ENCODE results near the gene TAAR2. TPM values are rescaled to one million over a fixed set of nuclear protein-coding genes. Genes with fewer than 3 reads are reported as not detected.

The TAAR2 gene
- total RNA-seq, 1 experiment from 2014 or later = not detected

GRCh38 chr6:132648356-132648755, 24.3 kb upstream of the TAAR2 start:
- Histone ChIP-seq H3K36me3 (ENCODE audit: control insufficient read depth in 1 of 2, insufficient read depth in 2 of 2, low read length in 2 of 2) (no peaks in the 10 kb centered on the region), H3K9ac (ENCODE audit: low read length) (no peak overlapping the region), H3K4me3 (replicated peaks in 1 of 2; ENCODE audit: low read depth in 1 of 2, low read length in 2 of 2) (no peak overlapping the region), H3K4me2 (ENCODE audit: low read length) (no peak overlapping the region), H4K20me1 (ENCODE audit: insufficient read depth) (no peaks in the 10 kb centered on the region), H3K27me3 (ENCODE audit: insufficient read depth, low read length) (no peaks in the 10 kb centered on the region), H3K9me3 (ENCODE audit: control insufficient read depth in 1 of 2, insufficient read depth in 1 of 2, low read depth in 1 of 2, low read length in 2 of 2) (no peaks in the 10 kb centered on the region), H3K4me1 (ENCODE audit: control insufficient read depth in 1 of 2, insufficient read depth in 2 of 2, low read length in 2 of 2) (no peaks in the 10 kb centered on the region), H3K27ac (ENCODE audit: low read depth, low read length) (no peak overlapping the region), H2AFZ (ENCODE audit: low read depth, low read length, poor library complexity, severe bottlenecking) (no peak overlapping the region), H3K9me2 (ENCODE audit: insufficient read depth) (0 out of 2 replicates have a peak, but pooled peaks cover 3% of the 10 kb centered on the region), H3K79me2 (ENCODE audit: insufficient read depth, low read length) (no peaks in the 10 kb centered on the region)
- intact Hi-C loops (cut with micrococcal nuclease) = no loop called here
- CTCF ChIA-PET = no interaction called here
- POLR2A ChIA-PET = no interaction called here
- TF ChIP-seq EZH2 (IDR thresholded peaks at IDR 0.05) (no peak), MAX (IDR thresholded peaks at IDR 0.05) (no peak), RAD21 (IDR thresholded peaks at IDR 0.05; ENCODE audit: low read depth) (no peak), ELF1 (IDR thresholded peaks at IDR 0.05; ENCODE audit: borderline replicate concordance, low read depth) (no peak), SRF (IDR thresholded peaks at IDR 0.05; ENCODE audit: low read depth) (no peak), TCF7L2 (IDR thresholded peaks at IDR 0.05; ENCODE audit: borderline replicate concordance, extremely low read depth, insufficient read depth, insufficient read length) (no peak), JUND (IDR thresholded peaks at IDR 0.05) (no peak), POLR2A (IDR thresholded peaks at IDR 0.05; ENCODE audit: borderline replicate concordance, extremely low read depth, insufficient read depth, insufficient read length) (no peak), CTCF (IDR thresholded peaks at IDR 0.05 in 2 of 3, conservative IDR thresholded peaks at IDR 0.05 in 1 of 3; ENCODE audit: borderline replicate concordance in 1 of 3, insufficient read depth in 1 of 3, low read depth in 2 of 3, low read length in 2 of 3) (no peak)
- TF ChIP-seq, protein P1, sequence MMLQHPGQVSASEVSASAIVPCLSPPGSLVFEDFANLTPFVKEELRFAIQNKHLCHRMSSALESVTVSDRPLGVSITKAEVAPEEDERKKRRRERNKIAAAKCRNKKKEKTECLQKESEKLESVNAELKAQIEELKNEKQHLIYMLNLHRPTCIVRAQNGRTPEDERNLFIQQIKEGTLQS (IDR thresholded peaks at IDR 0.05) = no peak
- BruUV-seq (replicated peaks) = no TSS peak
- no peak for DNase-seq (ENCODE audit: low read depth, low spot score)
- ATAC-seq = no peak
- RAD21 ChIA-PET (ENCODE audit: low non-redundant PET in 1 of 2, low total read pairs in 2 of 2, uncharacterized antibody in 2 of 2, unreplicated experiment in 2 of 2) = no interaction called here
